HG03095 (cell line): Measurements from ENCODE around the gene ZFP82.

Experiments
- ATAC-seq: cut with Tn5 transposase; IDR thresholded peaks from one replicate; pipeline ENCODE4 v1.9.1; 2021; ENCODE audit warnings: moderate library complexity; ENCODE audit not compliant: unreplicated experiment

ZFP82 gene

DNA sequence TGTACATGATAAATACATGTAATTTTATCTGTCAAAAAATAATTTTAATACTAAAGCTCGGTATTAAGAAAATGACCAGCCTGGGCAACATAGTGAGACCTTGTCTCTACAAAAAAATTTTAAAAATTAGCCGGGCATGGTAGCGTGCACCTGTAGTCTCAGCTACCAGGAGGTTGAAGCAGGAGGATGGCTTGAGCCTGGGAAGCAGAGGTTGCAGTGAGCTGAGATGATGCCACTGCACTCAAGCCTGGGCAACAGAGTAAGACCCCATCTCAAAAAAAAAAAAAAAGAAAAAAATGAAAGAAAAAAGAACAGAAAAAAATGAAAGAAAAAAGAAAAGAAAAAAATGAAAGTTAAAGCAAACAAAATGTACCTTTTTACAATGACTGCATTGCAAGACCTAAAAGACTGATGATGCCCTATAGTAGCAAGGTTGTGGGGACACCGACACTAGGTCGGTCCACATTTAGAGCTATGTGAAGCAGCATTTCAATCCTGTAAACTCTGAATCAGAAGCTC is 44.7 kb downstream of the ZFP82 start:
- ATAC-seq: no peak

DNA sequence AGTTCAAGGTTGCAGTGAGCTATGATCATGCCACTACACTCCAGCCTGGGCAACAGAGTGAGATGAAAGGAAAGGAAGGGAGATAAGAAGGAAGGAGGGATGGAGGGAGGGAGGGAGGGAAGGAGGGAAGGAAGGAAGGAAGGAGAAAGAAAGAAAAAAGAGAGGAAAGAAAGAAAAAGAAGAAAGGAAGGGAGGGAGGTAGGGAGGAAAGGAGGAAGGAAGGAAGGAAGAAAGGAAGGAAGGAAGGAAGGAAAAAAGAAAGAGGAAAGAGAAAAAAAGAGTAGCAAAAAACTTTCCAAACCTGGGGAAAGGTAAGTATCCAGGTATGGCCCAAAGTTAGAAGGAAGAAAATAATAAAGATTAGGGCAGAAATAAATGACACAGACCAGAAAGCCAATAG is 46.6 kb downstream of the ZFP82 start:
- no peak for ATAC-seq

DNA sequence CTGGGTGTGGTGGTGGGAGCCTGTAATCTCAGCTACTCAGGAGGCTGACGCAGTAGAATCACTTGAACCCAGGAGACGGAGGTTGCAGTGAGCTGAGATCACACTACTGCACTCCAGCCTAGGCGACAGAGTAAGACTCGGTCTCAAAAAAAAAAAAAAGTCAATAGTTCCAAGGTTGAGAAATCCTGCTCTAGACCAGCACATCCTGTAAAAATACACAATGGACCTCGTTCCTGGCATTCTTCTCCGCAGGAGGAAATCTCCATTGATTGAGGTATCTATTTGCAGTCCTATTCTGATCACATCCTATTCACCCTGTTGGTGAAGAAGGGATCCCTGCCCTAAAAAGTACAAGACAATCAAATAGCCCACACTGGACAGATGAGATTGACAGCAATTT is 54.6 kb downstream of the ZFP82 start:
- no peak for ATAC-seq
